Skeletal muscle tissue (tissue), 4 donors: ENCODE measurements around the gene HMGXB3. TPM values are rescaled to one million over a fixed set of nuclear protein-coding genes. Genes with fewer than 3 reads are reported as not detected.

Experiments
- H3K27ac ChIP-seq: one replicate; pipeline ENCODE4 v1.7.0; 2013; ENCODE audit warnings: mild to moderate bottlenecking, low read depth, low read length, inconsistent platforms
- H3K27me3 ChIP-seq, 3 donors: one replicate each; pipeline ENCODE4 v1.7.0; 2013; ENCODE audit warnings: low read length in 3 of 3; ENCODE audit not compliant: control insufficient read depth in 3 of 3, insufficient read depth in 3 of 3
- H3K36me3 ChIP-seq, 3 donors: one replicate each; pipeline ENCODE4 v1.7.0; 2013; ENCODE audit warnings: low read length in 3 of 3; ENCODE audit not compliant: control insufficient read depth in 3 of 3, insufficient read depth in 3 of 3
- H3K4me1 ChIP-seq, 3 donors: one replicate each; pipeline ENCODE4 v1.7.0; 2013; ENCODE audit warnings: low read length in 3 of 3, mild to moderate bottlenecking in 3 of 3; ENCODE audit not compliant: control insufficient read depth in 3 of 3, insufficient read depth in 3 of 3
- H3K4me3 ChIP-seq, 3 donors: one replicate each; pipeline ENCODE4 v1.7.0; 2013; ENCODE audit warnings: low read length in 3 of 3
- H3K9ac ChIP-seq, 3 donors: one replicate each; pipeline ENCODE4 v1.7.0; 2013; ENCODE audit warnings: low read length in 3 of 3, mild to moderate bottlenecking in 3 of 3, moderate library complexity in 2 of 3, low read depth in 1 of 3
- H3K9me3 ChIP-seq, 3 donors: one replicate each; pipeline ENCODE4 v1.7.0; 2013; ENCODE audit warnings: low read length in 3 of 3; ENCODE audit not compliant: control insufficient read depth in 3 of 3
- total RNA-seq: library from RNA; depleted of rRNA; stranded (reverse); fragments of >200 nt; gene quantifications from one replicate; pipeline ENCODE4 v1.2.3, GENCODE V29; 2014
- donor health status: Osteomylitis.

HMGXB3 gene
- total RNA-seq, 1 donor from 2014 or later, result 14.1 TPM

DNA sequence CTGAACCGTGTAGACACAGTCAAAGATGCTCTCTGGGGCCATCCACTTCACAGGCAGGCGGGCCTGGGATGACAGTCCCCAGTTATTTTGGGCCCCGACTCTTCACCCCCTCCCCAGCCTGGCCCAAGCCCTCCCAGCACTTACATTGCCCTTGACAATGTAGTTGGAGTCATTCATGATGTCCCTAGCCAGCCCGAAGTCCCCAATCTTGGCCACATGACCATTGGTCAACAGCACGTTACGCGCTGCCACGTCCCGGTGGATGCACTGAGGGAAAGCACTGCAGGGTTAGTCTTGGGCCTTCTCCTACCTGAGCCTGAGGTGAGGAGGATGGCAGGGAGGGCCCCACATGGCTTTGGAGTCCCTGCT lies 55.5 kb downstream of the HMGXB3 start:
- Histone ChIP-seq H3K4me1 (peaks cover 5 to 14% (median 12%) of the 10 kb centered on the region in 3 donors), H3K9ac (no peak overlapping the region), H3K9me3 (no peaks in the 10 kb centered on the region), H3K4me3 (no peak overlapping the region), H3K27ac (no peak overlapping the region), H3K27me3 (no peaks in the 10 kb centered on the region), H3K36me3 (peaks cover 35 to 44% (median 35%) of the 10 kb centered on the region in 3 donors)

- peaks cover 25 to 34% (median 26%) of the 10 kb centered on the region in 3 donors for H3K36me3 ChIP-seq
- no peaks in the 10 kb centered on the region for H3K27me3 ChIP-seq
- no peak overlapping the region for H3K9ac ChIP-seq
- peaks cover 5 to 14% (median 12%) of the 10 kb centered on the region in 3 donors for H3K4me1 ChIP-seq
- no peak overlapping the region for H3K4me3 ChIP-seq
- H3K9me3 ChIP-seq, result no peaks in the 10 kb centered on the region
- H3K27ac ChIP-seq, result no peak overlapping the region
Observed at GRCh38 chr5:150057052-150057451, 56.5 kb downstream of the HMGXB3 start.

DNA sequence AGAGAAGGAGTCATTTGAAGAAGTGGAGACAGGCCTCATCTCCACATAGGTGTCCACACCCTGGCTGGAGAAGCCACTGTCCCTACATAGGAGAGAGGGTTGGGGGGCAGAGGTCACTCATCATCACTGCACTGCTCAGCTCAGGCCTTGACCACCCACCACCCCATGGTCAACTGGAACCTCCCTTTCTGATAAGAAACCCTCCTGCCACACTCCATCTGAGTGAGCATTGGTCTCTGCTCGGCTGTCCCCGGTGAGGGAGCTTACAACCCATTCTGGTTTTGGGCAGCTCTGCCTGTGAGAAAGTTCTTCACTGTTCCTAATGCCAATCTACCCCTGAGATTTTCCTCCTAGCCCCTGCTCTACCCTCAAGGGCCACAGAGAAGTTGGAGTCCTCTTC lies 57.0 kb downstream of the HMGXB3 start:
- peaks cover 21 to 29% (median 21%) of the 10 kb centered on the region in 3 donors for H3K36me3 ChIP-seq
- H3K4me3 ChIP-seq, result no peak overlapping the region
- H3K9ac ChIP-seq, result peak overlapping the region in 1 of 3 donors; percentile 45
- H3K9me3 ChIP-seq, result no peaks in the 10 kb centered on the region
- H3K27ac ChIP-seq, result no peak overlapping the region
- H3K27me3 ChIP-seq, result no peaks in the 10 kb centered on the region
- peaks cover 5 to 14% (median 12%) of the 10 kb centered on the region in 3 donors for H3K4me1 ChIP-seq

DNA sequence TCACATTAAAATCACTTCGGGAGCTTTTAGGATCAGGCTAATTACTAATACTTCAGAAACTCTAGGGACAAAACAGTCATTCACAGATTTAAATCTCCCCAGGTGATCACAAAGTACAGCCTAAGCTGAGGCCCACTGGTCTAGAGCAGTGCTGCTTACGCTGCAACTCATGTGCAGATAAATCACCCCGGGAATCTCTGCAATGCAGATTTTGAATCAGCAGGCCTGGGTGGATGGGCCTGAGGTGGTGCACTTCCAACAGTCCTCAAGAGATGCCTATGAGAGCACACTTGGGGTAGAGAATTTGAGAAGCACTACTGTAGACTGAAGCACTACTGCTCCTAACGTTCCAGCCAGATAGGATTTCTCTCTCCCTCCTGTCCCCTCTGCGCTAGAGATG lies 57.5 kb downstream of the HMGXB3 start:
- H3K4me3 ChIP-seq, result no peak overlapping the region
- H3K9ac ChIP-seq, result peak overlapping the region in 1 of 3 donors; percentile 45
- H3K27ac ChIP-seq, result peak overlapping the region; percentile 44
- peaks cover 5 to 14% (median 12%) of the 10 kb centered on the region in 3 donors for H3K4me1 ChIP-seq
- peaks cover 16 to 24% (median 16%) of the 10 kb centered on the region in 3 donors for H3K36me3 ChIP-seq
- H3K9me3 ChIP-seq, result no peaks in the 10 kb centered on the region
- H3K27me3 ChIP-seq, result no peaks in the 10 kb centered on the region

DNA sequence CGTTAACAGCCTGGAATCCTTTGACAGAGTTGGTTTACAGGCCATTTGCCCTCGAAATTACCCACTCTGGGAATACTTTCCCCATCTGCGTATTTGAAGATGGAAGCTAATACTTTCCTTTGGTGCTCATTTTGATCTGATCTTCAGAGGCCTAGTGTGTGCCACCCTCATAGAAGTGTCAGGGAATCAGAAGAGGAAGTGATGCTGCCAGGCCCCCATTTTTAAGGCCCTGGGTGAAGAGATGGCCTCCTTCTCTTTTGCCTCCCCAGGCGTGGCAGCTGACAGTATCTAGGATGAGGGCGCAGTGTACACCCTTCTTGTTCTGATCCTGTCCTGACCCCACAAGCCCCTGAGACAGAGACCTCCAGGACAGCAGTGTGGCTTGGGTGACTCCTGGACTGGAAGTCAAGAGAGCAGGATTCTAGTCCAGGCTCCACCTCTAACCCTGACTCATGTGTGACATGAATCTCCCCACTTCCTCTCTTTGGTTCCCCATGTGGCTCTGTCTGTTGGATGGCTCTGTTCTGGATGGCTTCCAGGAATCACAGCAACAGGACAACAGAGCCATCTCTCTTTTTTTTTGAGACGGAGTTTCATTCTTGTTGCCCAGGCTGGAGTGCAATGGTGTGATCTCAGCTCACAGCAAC lies 58.1 kb downstream of the HMGXB3 start:
- Histone ChIP-seq H3K4me3 (no peak overlapping the region), H3K4me1 (peaks cover 5 to 14% (median 12%) of the 10 kb centered on the region in 3 donors), H3K9ac (no peak overlapping the region), H3K36me3 (peaks cover 10 to 18% (median 11%) of the 10 kb centered on the region in 3 donors), H3K9me3 (no peaks in the 10 kb centered on the region), H3K27me3 (no peaks in the 10 kb centered on the region), H3K27ac (peak overlapping the region; percentile 44)

- Histone ChIP-seq H3K4me1 (peaks cover 5 to 16% (median 12%) of the 10 kb centered on the region in 3 donors), H3K4me3 (no peak overlapping the region), H3K9me3 (no peaks in the 10 kb centered on the region), H3K27me3 (peaks cover 0 to 3% (median 0%) of the 10 kb centered on the region in 3 donors), H3K27ac (no peak overlapping the region), H3K36me3 (peaks cover under 1 to 8% (median 4%) of the 10 kb centered on the region in 3 donors), H3K9ac (no peak overlapping the region)
Observed at GRCh38 chr5:150059623-150060022, 59.1 kb downstream of the HMGXB3 start.

DNA sequence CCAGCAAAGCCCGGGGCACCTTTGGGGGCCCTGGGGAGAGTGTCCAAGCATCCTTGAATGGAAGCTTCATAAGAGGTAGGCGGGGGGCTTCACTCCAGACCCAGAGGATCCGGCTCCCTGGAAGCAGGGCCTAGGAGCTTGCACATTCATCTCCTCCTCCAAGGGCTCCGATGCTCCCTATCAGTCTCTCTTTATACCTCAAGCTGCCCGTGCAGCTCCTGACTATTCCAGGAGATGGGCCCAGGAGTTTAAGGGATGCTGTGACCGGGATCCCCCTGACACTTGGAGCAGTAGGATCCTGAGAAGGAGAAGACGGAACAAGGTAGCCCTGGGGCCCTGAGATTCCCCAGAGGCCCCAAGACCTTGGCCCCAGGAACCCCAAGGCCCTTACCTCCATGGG lies 59.9 kb downstream of the HMGXB3 start:
- H3K36me3 ChIP-seq, result peaks cover 0 to 4% (median 0%) of the 10 kb centered on the region in 3 donors
- no peak overlapping the region for H3K27ac ChIP-seq
- peaks cover 5 to 24% (median 15%) of the 10 kb centered on the region in 3 donors for H3K4me1 ChIP-seq
- no peak overlapping the region for H3K9ac ChIP-seq
- H3K4me3 ChIP-seq, result no peak overlapping the region
- no peaks in the 10 kb centered on the region for H3K9me3 ChIP-seq
- H3K27me3 ChIP-seq, result peaks cover 0 to 3% (median 0%) of the 10 kb centered on the region in 3 donors

DNA sequence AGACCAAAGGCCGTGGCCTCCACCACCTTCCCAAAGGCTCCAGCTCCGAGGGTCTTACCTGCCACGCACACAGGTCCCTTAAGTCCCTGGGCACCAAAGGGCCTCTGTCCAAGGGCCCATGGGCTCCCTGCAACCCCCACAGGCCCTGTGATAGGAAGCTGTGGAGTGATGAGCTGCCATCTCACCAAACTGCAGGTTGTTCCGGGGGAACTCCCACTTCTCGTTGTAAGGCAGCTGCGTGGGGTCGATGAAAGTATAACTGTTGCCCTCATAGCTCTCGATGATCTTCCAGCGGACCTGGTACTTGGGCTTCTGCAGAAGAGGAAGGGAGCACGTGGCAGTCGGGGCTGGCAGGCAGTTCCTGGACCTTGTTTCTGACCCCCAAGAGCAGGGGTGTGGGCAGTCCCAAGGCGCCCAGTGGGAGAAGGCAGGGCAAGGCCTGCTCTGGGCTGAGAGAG lies 61.0 kb downstream of the HMGXB3 start:
- H3K36me3 ChIP-seq, result no peaks in the 10 kb centered on the region
- no peak overlapping the region for H3K27ac ChIP-seq
- H3K4me1 ChIP-seq, result peaks cover 9 to 33% (median 17%) of the 10 kb centered on the region in 3 donors
- H3K27me3 ChIP-seq, result peaks cover 0 to 3% (median 0%) of the 10 kb centered on the region in 3 donors
- H3K4me3 ChIP-seq, result no peak overlapping the region
- no peak overlapping the region for H3K9ac ChIP-seq
- no peaks in the 10 kb centered on the region for H3K9me3 ChIP-seq

DNA sequence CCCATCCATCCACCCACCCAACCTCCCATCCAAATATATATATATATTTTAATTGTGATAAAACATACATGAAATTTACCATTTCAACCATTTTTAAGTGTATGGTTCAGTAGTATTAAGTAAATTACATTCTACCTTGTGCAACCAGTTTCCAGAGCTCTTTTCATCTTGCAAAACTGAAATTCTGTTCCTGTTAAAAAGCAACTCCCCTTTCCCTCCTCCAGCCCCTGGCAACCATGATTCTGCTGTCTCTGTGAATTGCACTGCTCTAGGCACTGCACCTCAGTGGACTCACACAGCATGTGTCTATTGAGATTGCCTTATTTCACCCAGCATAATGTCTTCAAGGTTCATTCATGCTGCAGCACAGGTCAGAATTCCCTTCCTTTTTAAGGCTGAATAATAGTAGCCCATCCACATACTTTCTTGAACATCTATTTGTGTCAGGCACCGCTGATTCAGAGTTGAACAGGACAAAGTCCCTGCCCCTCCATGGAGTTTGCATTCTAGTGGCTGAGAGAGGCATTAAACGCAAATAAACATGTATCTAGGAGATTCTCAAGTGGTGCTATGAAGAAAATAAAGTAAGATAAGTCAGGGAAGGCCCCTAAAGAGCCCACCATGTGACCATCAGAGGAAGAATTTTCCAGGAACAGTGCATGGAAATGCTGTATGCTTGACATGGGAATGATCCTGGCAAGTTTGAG lies 61.8 kb downstream of the HMGXB3 start:
- H3K4me1 ChIP-seq, result peaks cover 9 to 39% (median 16%) of the 10 kb centered on the region in 3 donors
- peaks cover 0 to 3% (median 0%) of the 10 kb centered on the region in 3 donors for H3K27me3 ChIP-seq
- no peaks in the 10 kb centered on the region for H3K9me3 ChIP-seq
- H3K9ac ChIP-seq, result no peak overlapping the region
- H3K36me3 ChIP-seq, result peaks cover 0 to 3% (median 0%) of the 10 kb centered on the region in 3 donors
- no peak overlapping the region for H3K27ac ChIP-seq
- H3K4me3 ChIP-seq, result no peak overlapping the region

GRCh38 chr5:150063638-150064037 lies 63.1 kb downstream of the HMGXB3 start:
- peaks cover 4 to 36% (median 6%) of the 10 kb centered on the region in 3 donors for H3K4me1 ChIP-seq
- H3K9me3 ChIP-seq, result no peaks in the 10 kb centered on the region
- peaks cover 0 to 3% (median 0%) of the 10 kb centered on the region in 3 donors for H3K27me3 ChIP-seq
- no peak overlapping the region for H3K9ac ChIP-seq
- H3K27ac ChIP-seq, result no peak overlapping the region
- H3K4me3 ChIP-seq, result no peak overlapping the region
- peaks cover 0 to 3% (median 0%) of the 10 kb centered on the region in 3 donors for H3K36me3 ChIP-seq
